ENCODE data around the gene RIF1. TPM values are rescaled to one million over a fixed set of nuclear protein-coding genes. Genes with fewer than 3 reads are reported as not detected.

RIF1 gene
- total and polyA plus RNA-seq, 4 donors, result 2.2 to 26.9 (median 12.2) TPM

GRCh38 chr2:151388011-151388410, 21.7 kb upstream of the RIF1 start (continued):
- no peak for TF ChIP-seq REST (IDR thresholded peaks at IDR 0.05)
- TF ChIP-seq JUND (IDR thresholded peaks at IDR 0.05), result no peak
- TF ChIP-seq TAF1 (conservative IDR thresholded peaks at IDR 0.05), result no peak
- TF ChIP-seq GABPA (IDR thresholded peaks at IDR 0.05 in 1 of 2, conservative IDR thresholded peaks at IDR 0.05 in 1 of 2), result no peak
- no peak for TF ChIP-seq ATF3 (IDR thresholded peaks at IDR 0.05)

GRCh38 chr2:151391436-151391835, 18.3 kb upstream of the RIF1 start:
- DNase-seq (ENCODE audit: low spot score), result no peak
- H3K36me3 ChIP-seq (ENCODE audit: control insufficient read depth in 4 of 4, insufficient read depth in 3 of 4, low read depth in 1 of 4, low read length in 3 of 4), result no peaks in the 10 kb centered on the region
- H3K4me1 ChIP-seq (ENCODE audit: control insufficient read depth in 4 of 4, insufficient read depth in 4 of 4, low read length in 3 of 4), result no peaks in the 10 kb centered on the region
- TF ChIP-seq REST (IDR thresholded peaks at IDR 0.05) (no peak), RXRA (IDR thresholded peaks at IDR 0.05) (no peak), NR2F2 (IDR thresholded peaks at IDR 0.05) (no peak), HNF4G (IDR thresholded peaks at IDR 0.05) (no peak), FOXA2 (IDR thresholded peaks at IDR 0.05) (no peak), EGR1 (IDR thresholded peaks at IDR 0.05; ENCODE audit: low read depth in 2 of 2) (no peak), CTCF (IDR thresholded peaks at IDR 0.05; ENCODE audit: low read depth, low read length, missing input control) (no peak), SP1 (IDR thresholded peaks at IDR 0.05) (no peak), RAD21 (IDR thresholded peaks at IDR 0.05) (no peak), JUND (IDR thresholded peaks at IDR 0.05) (no peak), MAX (IDR thresholded peaks at IDR 0.05) (no peak), ATF3 (IDR thresholded peaks at IDR 0.05) (no peak), HNF4A (conservative IDR thresholded peaks at IDR 0.05) (no peak), GABPA (IDR thresholded peaks at IDR 0.05 in 1 of 2, conservative IDR thresholded peaks at IDR 0.05 in 1 of 2) (no peak), TAF1 (conservative IDR thresholded peaks at IDR 0.05) (no peak), YY1 (IDR thresholded peaks at IDR 0.05) (no peak)
- 72% methylated on average over 2 of the region's 2 CpGs for WGBS
- H3K4me3 ChIP-seq (ENCODE audit: low read depth in 1 of 3, low read length in 3 of 3), result no peak overlapping the region
- H3K27ac ChIP-seq (ENCODE audit: low read depth in 1 of 2, low read length in 2 of 2), result no peak overlapping the region
- H3K9ac ChIP-seq (ENCODE audit: low read depth in 1 of 2, low read length in 2 of 2), result no peak overlapping the region
- no peaks in the 10 kb centered on the region for H3K9me3 ChIP-seq (ENCODE audit: control insufficient read depth in 4 of 4, low read length in 3 of 4)
- no peaks in the 10 kb centered on the region for H3K27me3 ChIP-seq (ENCODE audit: control insufficient read depth in 4 of 4, insufficient read depth in 4 of 4, low read length in 3 of 4)
